Hepatocyte (in vitro differentiated cells): ENCODE results near the gene ETV3. TPM values are rescaled to one million over a fixed set of nuclear protein-coding genes. Genes with fewer than 3 reads are reported as not detected.

Experiments used
- DNase-seq: peaks from one replicate; pipeline ENCODE4 v3.0.0-alpha.2; 2016; ENCODE audit warnings: low spot score
- H2AFZ ChIP-seq: fragments of 200-600 bp; sonication (generic); 2 replicates; pipeline ENCODE4 v1.6.0; 2016; ENCODE audit warnings: antibody characterized with exemption, mild to moderate bottlenecking
- H3K27ac ChIP-seq: fragments of 200-600 bp; sonication (generic); 2 replicates; pipeline ENCODE4 v1.5.1; 2016; ENCODE audit warnings: mild to moderate bottlenecking
- H3K27me3 ChIP-seq: fragments of 200-600 bp; sonication (generic); 2 replicates; pipeline ENCODE4 v1.6.1; 2016
- H3K36me3 ChIP-seq: fragments of 200-600 bp; sonication (generic); replicated peaks from 2 replicates; pipeline ENCODE4 v1.5.1; 2016; ENCODE audit warnings: low read depth; ENCODE audit not compliant: insufficient read depth
- H3K4me1 ChIP-seq: fragments of 200-600 bp; sonication (generic); 2 replicates; pipeline ENCODE4 v1.5.1; 2016; ENCODE audit warnings: mild to moderate bottlenecking, moderate library complexity; ENCODE audit not compliant: insufficient read depth
- H3K4me2 ChIP-seq: fragments of 200-600 bp; sonication (generic); 2 replicates; pipeline ENCODE4 v1.6.0; 2016
- H3K4me3 ChIP-seq: fragments of 200-600 bp; sonication (generic); 2 replicates; pipeline ENCODE4 v1.5.1; 2016; ENCODE audit warnings: mild to moderate bottlenecking
- H3K79me2 ChIP-seq: fragments of 200-600 bp; sonication (generic); 2 replicates; pipeline ENCODE4 v1.6.0; 2017; ENCODE audit warnings: mild to moderate bottlenecking
- H3K9me2 ChIP-seq: fragments of 200-600 bp; sonication (generic); replicated peaks from 2 replicates; pipeline ENCODE4 v1.6.0; 2017; ENCODE audit warnings: mild to moderate bottlenecking; ENCODE audit not compliant: insufficient read depth
- H3K9me3 ChIP-seq: fragments of 200-600 bp; sonication (generic); 2 replicates; pipeline ENCODE4 v1.5.1; 2016; ENCODE audit warnings: low read depth, mild to moderate bottlenecking
- H4K20me1 ChIP-seq: fragments of 200-600 bp; sonication (generic); 2 replicates; pipeline ENCODE4 v1.6.0; 2016; ENCODE audit warnings: mild to moderate bottlenecking; ENCODE audit not compliant: insufficient read depth, poor library complexity, severe bottlenecking
- EZH2 ChIP-seq: fragments of 200-600 bp; sonication (generic); IDR thresholded peaks from 2 replicates; pipeline ENCODE4 v1.6.1; 2016; ENCODE audit warnings: antibody characterized with exemption, mild to moderate bottlenecking, borderline replicate concordance
- EZH2phosphoT487 ChIP-seq: fragments of 200-600 bp; sonication (generic); IDR thresholded peaks from one replicate; pipeline ENCODE4 v1.6.1; 2018; ENCODE audit warnings: antibody characterized with exemption, mild to moderate bottlenecking, low read depth, moderate library complexity; ENCODE audit not compliant: unreplicated experiment, severe bottlenecking
- WGBS: methylation state at CpG from one replicate; pipeline ENCODE4 v1.1.6; 2016; ENCODE audit warnings: low lambda C conversion rate; ENCODE audit errors: missing lambda C conversion rate; 5-methylcytosine and 5-hydroxymethylcytosine counted together
- polyA plus RNA-seq: library from polyadenylated mRNA; unstranded; fragments of >200 nt; fragmentation: Nextera tagmentation; extraction: Ambion mirVana; gene quantifications from 2 replicates; pipeline ENCODE4 v1.2.1, GENCODE V29; 2016
- total RNA-seq: library from RNA; depleted of rRNA; stranded (reverse); fragments of >200 nt; gene quantifications from 2 replicates; pipeline ENCODE4 v1.2.3, GENCODE V29; 2014
- TF ChIP-seq, protein P1 (sequence below): fragments of 200-600 bp; sonication (generic); IDR thresholded peaks from 2 replicates; pipeline ENCODE4 v1.5.1; 2016; ENCODE audit warnings: antibody characterized with exemption, mild to moderate bottlenecking; ENCODE audit not compliant: poor library complexity

ETV3 gene
- total and polyA plus RNA-seq, 2 experiments from 2014 or later = 8.4 to 17.6 TPM

DNA sequence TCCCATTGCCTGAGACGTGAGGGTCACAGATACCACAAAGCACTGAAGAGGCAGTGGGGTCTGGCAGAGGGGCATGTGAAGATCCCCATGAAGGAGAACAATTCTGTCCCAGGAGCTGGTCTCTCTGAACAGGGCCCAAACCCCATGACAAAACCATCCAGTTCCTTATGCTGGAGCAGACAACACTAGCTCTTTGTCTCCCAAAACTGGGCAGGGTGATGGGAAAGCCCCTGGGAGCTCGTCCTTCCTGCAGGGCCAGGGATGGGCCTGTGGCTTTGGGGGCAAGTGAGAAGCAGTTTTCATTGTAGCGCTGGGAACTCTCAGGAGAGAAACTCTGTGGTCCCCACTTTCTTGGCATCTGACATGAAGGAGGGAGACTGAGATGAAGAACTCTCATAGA, 47.4 kb downstream of the ETV3 start:
- Histone ChIP-seq H3K36me3 (no peaks in the 10 kb centered on the region), H3K4me1 (peaks cover 8% of the 10 kb centered on the region), H4K20me1 (no peaks in the 10 kb centered on the region), H3K27me3 (no peaks in the 10 kb centered on the region), H3K9me2 (no peaks in the 10 kb centered on the region), H2AFZ (no peak overlapping the region), H3K79me2 (no peaks in the 10 kb centered on the region), H3K9me3 (no peaks in the 10 kb centered on the region), H3K4me2 (peak overlapping the region; percentile 60), H3K4me3 (no peak overlapping the region), H3K27ac (peak overlapping the region; percentile 72)
- no peak for DNase-seq
- WGBS = 72% methylated on average over 3 of the region's 3 CpGs
- TF ChIP-seq, protein P1, sequence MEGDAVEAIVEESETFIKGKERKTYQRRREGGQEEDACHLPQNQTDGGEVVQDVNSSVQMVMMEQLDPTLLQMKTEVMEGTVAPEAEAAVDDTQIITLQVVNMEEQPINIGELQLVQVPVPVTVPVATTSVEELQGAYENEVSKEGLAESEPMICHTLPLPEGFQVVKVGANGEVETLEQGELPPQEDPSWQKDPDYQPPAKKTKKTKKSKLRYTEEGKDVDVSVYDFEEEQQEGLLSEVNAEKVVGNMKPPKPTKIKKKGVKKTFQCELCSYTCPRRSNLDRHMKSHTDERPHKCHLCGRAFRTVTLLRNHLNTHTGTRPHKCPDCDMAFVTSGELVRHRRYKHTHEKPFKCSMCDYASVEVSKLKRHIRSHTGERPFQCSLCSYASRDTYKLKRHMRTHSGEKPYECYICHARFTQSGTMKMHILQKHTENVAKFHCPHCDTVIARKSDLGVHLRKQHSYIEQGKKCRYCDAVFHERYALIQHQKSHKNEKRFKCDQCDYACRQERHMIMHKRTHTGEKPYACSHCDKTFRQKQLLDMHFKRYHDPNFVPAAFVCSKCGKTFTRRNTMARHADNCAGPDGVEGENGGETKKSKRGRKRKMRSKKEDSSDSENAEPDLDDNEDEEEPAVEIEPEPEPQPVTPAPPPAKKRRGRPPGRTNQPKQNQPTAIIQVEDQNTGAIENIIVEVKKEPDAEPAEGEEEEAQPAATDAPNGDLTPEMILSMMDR = no peak
- TF ChIP-seq EZH2phosphoT487 = no peak
- no peak for TF ChIP-seq EZH2

DNA sequence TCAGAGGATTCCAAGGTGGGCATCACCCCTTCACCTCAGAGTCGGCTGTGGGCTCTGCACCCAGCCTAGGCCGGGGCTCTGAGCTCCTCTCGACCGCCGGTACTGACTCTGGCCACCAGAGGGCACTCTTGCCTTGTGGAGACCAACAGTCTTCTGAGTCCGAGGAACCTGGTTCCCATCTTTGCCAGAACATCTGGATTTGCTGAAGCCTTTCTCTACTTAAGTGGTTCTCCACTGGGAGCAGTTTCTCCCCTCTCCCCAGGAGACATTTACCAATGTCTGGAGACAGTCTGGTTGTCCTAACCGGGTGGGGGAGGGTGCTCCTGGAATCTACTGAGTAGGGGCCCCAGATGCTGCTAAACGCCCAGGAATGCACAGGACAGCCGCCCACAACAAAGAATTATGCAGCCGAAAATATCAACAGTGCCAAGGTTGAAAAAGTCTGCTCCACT, 48.0 kb downstream of the ETV3 start:
- peak overlapping the region; percentile 72 for H3K27ac ChIP-seq
- H3K4me1 ChIP-seq = peaks cover 8% of the 10 kb centered on the region
- H3K36me3 ChIP-seq = no peaks in the 10 kb centered on the region
- H3K4me2 ChIP-seq = peak overlapping the region; percentile 60
- H2AFZ ChIP-seq = no peak overlapping the region
- no peaks in the 10 kb centered on the region for H3K27me3 ChIP-seq
- no peaks in the 10 kb centered on the region for H3K79me2 ChIP-seq
- H4K20me1 ChIP-seq = no peaks in the 10 kb centered on the region
- H3K9me2 ChIP-seq = no peaks in the 10 kb centered on the region
- TF ChIP-seq EZH2phosphoT487 (no peak), EZH2 (no peak)
- TF ChIP-seq, protein P1 = peak; percentile 95
- no peaks in the 10 kb centered on the region for H3K9me3 ChIP-seq
- no peak overlapping the region for H3K4me3 ChIP-seq
- DNase-seq = peak; percentile 94
- WGBS = 23% methylated on average over 10 of the region's 10 CpGs

DNA sequence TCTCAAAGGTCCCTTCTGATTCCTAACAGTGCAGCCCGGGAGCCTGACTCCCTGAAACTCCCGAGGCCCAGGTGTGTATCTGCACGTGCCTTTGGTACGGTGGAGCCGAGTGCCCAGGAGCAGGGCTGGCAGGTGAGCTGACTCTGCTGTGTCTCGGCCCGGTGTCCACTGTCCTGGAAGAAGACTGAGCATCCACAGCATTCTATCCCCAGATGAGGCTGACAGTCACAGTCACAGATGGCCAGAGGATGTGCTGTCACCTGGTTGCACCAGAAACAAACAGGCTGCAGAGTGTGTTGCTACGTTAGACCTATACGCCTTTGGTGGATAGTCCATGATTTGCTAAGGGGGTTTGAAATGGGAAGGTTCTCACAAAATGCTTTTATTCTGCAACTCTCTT, 48.4 kb downstream of the ETV3 start:
- Histone ChIP-seq H3K27me3 (no peaks in the 10 kb centered on the region), H3K4me2 (no peak overlapping the region), H3K4me3 (no peak overlapping the region), H3K4me1 (peaks cover 8% of the 10 kb centered on the region), H3K9me2 (no peaks in the 10 kb centered on the region), H3K27ac (no peak overlapping the region), H3K36me3 (no peaks in the 10 kb centered on the region), H2AFZ (no peak overlapping the region), H3K9me3 (no peaks in the 10 kb centered on the region), H4K20me1 (no peaks in the 10 kb centered on the region), H3K79me2 (no peaks in the 10 kb centered on the region)
- no peak for DNase-seq
- TF ChIP-seq EZH2 (no peak), EZH2phosphoT487 (no peak)
- TF ChIP-seq, protein P1 = no peak
- WGBS = 91% methylated on average over 9 of the region's 9 CpGs

DNA sequence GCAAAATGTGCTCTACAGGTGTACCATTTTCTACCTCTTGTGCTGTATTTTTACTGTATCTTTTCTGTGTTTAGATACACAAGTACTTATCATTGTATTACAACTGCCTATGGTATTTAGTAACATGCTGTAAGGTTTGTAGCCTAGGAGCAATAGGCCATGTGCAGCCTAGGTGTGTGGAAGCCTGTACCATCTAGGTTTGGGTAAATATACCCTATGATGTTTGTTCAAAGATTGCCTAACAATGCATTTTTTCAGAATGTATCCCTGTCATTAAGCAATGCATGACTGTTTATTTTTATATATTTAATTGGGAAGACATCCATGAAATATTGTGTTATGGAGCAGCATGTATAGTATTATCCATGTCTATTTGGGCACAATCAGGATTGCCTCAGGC, 49.6 kb downstream of the ETV3 start:
- H3K9me2 ChIP-seq = no peaks in the 10 kb centered on the region
- no peak overlapping the region for H3K4me2 ChIP-seq
- H3K27ac ChIP-seq = no peak overlapping the region
- no peaks in the 10 kb centered on the region for H3K9me3 ChIP-seq
- no peaks in the 10 kb centered on the region for H3K79me2 ChIP-seq
- H4K20me1 ChIP-seq = no peaks in the 10 kb centered on the region
- TF ChIP-seq EZH2 = no peak
- no peak for DNase-seq
- H3K4me3 ChIP-seq = no peak overlapping the region
- H3K4me1 ChIP-seq = peaks cover 8% of the 10 kb centered on the region
- no peak overlapping the region for H2AFZ ChIP-seq
- no peaks in the 10 kb centered on the region for H3K27me3 ChIP-seq
- H3K36me3 ChIP-seq = no peaks in the 10 kb centered on the region
